ENCODE data around the gene TPMT. TPM values are rescaled to one million over a fixed set of nuclear protein-coding genes. Genes with fewer than 3 reads are reported as not detected.

TPMT gene
- total RNA-seq, 1 experiment from 2014 or later = 19.8 TPM

DNA sequence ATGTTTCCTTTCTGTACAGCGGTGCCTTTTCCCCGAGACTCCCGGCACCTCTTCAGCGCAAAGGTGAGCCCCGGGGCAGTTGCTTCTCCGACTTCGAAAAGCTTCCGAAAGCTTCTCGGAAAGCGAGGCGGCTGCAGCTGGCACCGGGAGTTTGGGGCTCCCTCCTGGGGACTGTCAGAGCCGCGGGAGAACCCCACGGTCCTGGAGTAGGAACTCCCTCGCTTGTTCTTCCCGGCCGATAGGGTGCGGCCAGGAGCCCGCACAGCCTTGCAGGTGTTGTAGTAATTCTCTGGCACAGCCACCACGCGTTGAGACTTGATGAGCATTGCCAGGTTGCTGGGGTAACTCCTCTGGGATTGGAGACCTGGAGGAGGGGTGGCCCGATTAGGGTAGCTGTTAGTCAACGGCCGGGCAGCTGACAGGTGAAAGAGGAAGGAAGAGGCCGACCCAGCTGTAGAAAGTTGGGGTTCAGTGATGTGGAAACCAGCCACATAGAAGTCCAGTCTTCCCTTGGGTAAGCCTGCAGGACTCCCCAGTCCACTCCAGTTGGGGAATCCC, 1.1 kb upstream of the TPMT start:
- intact Hi-C loops (cut with micrococcal nuclease) = loop anchor here (2.0 to 5.0 kb wide), 3 partner anchors 109 to 449 kb away; partner anchors contain the start of genes DEK and NUP153
- POLR2A ChIA-PET (ENCODE audit: unreplicated experiment) = no interaction called here
- H3K9ac ChIP-seq (ENCODE audit: low read length) = peak overlapping the region; percentile 85

DNA sequence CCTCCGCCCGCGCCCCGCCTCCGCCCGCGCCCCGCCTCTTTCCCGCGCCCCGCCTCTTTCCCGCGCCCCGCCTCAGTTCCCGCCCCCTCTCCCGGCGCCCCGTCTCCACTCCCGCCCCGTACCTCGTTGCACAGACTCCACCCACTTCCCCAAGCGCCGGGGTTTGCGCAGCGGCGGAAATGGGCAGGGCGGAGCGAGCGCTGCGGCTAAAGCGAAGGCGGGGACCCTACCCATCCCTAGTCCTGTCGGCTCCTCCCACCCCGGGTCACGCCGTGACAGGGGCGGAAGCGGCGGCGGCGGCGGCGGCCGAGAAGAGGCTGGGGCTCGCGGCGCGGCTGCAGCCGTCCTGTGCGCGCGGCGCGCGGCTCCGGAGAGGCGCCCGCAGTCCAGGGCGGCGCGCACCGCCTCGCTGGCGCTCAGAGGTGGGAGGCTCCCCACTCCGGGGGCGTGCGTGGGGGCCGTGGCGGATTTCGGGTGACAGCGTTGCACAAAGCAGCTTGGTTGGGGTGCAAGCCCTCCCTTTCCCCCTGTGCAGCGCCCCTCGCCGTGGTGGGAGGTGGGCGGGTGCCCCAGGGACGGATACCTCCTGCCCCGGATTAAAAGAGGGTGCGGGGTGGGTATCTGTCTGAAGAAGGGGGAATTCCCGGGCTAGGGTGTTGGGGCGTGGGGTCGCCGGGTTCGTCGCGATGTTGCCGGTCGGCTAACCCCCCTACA, 430 bp upstream of the TPMT start, which contains the start of gene KDM1B:
Gene KDM1B (plus strand): TSS at position 273 of the 714 bp plus-strand sequence. CDS start 4,474 bp downstream, outside the sequence.
- CTCF ChIA-PET = interaction anchor here (1.1 kb wide), 1 partner anchor 32 kb away, joined by 3 read pairs; the partner anchor contains the start of gene NHLRC1

More for the DNA sequence above, 1.1 kb upstream of the TPMT start:
- BruUV-seq (replicated peaks) = TSS peak; percentile 52
- Histone ChIP-seq H3K4me3 (ENCODE audit: low read length) (peak overlapping the region; percentile 73), H3K36me3 (ENCODE audit: low read depth, low read length) (0 out of 2 replicates have a peak, but pooled peaks cover 5% of the 10 kb centered on the region), H3K4me1 (ENCODE audit: insufficient read depth, low read length) (peaks cover 20% of the 10 kb centered on the region), H3K27ac (ENCODE audit: low read length) (peak overlapping the region; percentile 47), H3K9me3 (ENCODE audit: low read length) (no peaks in the 10 kb centered on the region), H3K9me2 (replicated peaks; ENCODE audit: low read length) (no peaks in the 10 kb centered on the region), H3K4me2 (ENCODE audit: low read length) (peak overlapping the region; percentile 76), H3F3A (ENCODE audit: low read length, unreplicated experiment) (no peaks in the 10 kb centered on the region), H2AFZ (ENCODE audit: low read length) (peak overlapping the region; percentile 79), H4K20me1 (ENCODE audit: low read length) (no peaks in the 10 kb centered on the region), H3K79me2 (ENCODE audit: low read length) (peaks cover 17% of the 10 kb centered on the region), H3K27me3 (ENCODE audit: low read length) (no peaks in the 10 kb centered on the region)
- DNase-seq (peak; percentile 87), ATAC-seq (peak; percentile 52)
- TF ChIP-seq, protein P1, sequence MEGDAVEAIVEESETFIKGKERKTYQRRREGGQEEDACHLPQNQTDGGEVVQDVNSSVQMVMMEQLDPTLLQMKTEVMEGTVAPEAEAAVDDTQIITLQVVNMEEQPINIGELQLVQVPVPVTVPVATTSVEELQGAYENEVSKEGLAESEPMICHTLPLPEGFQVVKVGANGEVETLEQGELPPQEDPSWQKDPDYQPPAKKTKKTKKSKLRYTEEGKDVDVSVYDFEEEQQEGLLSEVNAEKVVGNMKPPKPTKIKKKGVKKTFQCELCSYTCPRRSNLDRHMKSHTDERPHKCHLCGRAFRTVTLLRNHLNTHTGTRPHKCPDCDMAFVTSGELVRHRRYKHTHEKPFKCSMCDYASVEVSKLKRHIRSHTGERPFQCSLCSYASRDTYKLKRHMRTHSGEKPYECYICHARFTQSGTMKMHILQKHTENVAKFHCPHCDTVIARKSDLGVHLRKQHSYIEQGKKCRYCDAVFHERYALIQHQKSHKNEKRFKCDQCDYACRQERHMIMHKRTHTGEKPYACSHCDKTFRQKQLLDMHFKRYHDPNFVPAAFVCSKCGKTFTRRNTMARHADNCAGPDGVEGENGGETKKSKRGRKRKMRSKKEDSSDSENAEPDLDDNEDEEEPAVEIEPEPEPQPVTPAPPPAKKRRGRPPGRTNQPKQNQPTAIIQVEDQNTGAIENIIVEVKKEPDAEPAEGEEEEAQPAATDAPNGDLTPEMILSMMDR (conservative IDR thresholded peaks at IDR 0.05; ENCODE audit: low read depth, low read length) = peak; percentile 59
- TF ChIP-seq EZH2 (IDR thresholded peaks at IDR 0.05; ENCODE audit: low read length, unreplicated experiment) = no peak
- CTCF ChIA-PET = no interaction called here

More for the DNA sequence above, 430 bp upstream of the TPMT start, which contains the start of gene KDM1B:
- POLR2A ChIA-PET (ENCODE audit: unreplicated experiment) = interaction anchor here (0.7 to 0.8 kb wide), 2 partner anchors 25 to 86 kb away, joined by 5 to 7 read pairs; no protein-coding TSS in a partner anchor
- Histone ChIP-seq H3F3A (ENCODE audit: low read length, unreplicated experiment) (no peaks in the 10 kb centered on the region), H3K36me3 (ENCODE audit: low read depth, low read length) (0 out of 2 replicates have a peak, but pooled peaks cover 5% of the 10 kb centered on the region), H3K27me3 (ENCODE audit: low read length) (no peaks in the 10 kb centered on the region), H3K4me3 (ENCODE audit: low read length) (peak within 1 kb of the TSS; percentile 93), H3K9me3 (ENCODE audit: low read length) (no peaks in the 10 kb centered on the region), H4K20me1 (ENCODE audit: low read length) (no peaks in the 10 kb centered on the region), H3K9ac (ENCODE audit: low read length) (peak within 1 kb of the TSS; percentile 85), H3K79me2 (ENCODE audit: low read length) (peaks cover 17% of the 10 kb centered on the region), H3K9me2 (replicated peaks; ENCODE audit: low read length) (no peaks in the 10 kb centered on the region), H3K27ac (ENCODE audit: low read length) (peak within 1 kb of the TSS; percentile 52), H3K4me1 (ENCODE audit: insufficient read depth, low read length) (peaks cover 20% of the 10 kb centered on the region), H3K4me2 (ENCODE audit: low read length) (peak within 1 kb of the TSS; percentile 78), H2AFZ (ENCODE audit: low read length) (peak within 1 kb of the TSS; percentile 79)
- intact Hi-C loops (cut with micrococcal nuclease) = loop anchor here (2.0 to 5.0 kb wide), 3 partner anchors 109 to 448 kb away; partner anchors contain the start of genes DEK and NUP153
- DNase-seq (peak; percentile 97), ATAC-seq (peak; percentile 91)
- TF ChIP-seq, protein P1 (conservative IDR thresholded peaks at IDR 0.05; ENCODE audit: low read depth, low read length) = no peak
- TF ChIP-seq EZH2 (IDR thresholded peaks at IDR 0.05; ENCODE audit: low read length, unreplicated experiment) = no peak
- no TSS peak for BruUV-seq (replicated peaks)

Measured in PC-3 (cell line).